Retinal pigment epithelial cell (primary cell): ENCODE data around the gene SGSH.

Source experiments
- DNase-seq: peaks from one replicate; pipeline ENCODE4 v3.0.0-alpha.2; 2010; ENCODE audit warnings: low read depth
- H3K4me3 ChIP-seq: 2 replicates; pipeline ENCODE4 v1.5.1; 2011; ENCODE audit warnings: mild to moderate bottlenecking, low read length, control low read depth, moderate library complexity
- CTCF ChIP-seq: conservative IDR thresholded peaks from 2 replicates; pipeline ENCODE4 v1.5.1; 2011; ENCODE audit warnings: low read depth, low read length, control low read depth, inconsistent platforms

Gene SGSH

GRCh38 chr17:80225230-80225629, 5.1 kb upstream of the SGSH start:
- DNase-seq: no peak
- no peak for TF ChIP-seq CTCF
- no peak overlapping the region for H3K4me3 ChIP-seq

- H3K4me3 ChIP-seq: no peak overlapping the region
- DNase-seq: no peak
- no peak for TF ChIP-seq CTCF
These were observed 4.5 kb upstream of the SGSH start for GRCh38 chr17:80224683-80225082.

GRCh38 chr17:80223838-80224497, 3.8 kb upstream of the SGSH start:
- TF ChIP-seq CTCF: no peak
- H3K4me3 ChIP-seq: no peak overlapping the region
- DNase-seq: no peak

- no peak for DNase-seq
- no peak overlapping the region for H3K4me3 ChIP-seq
- no peak for TF ChIP-seq CTCF
These were observed 3.1 kb upstream of the SGSH start for GRCh38 chr17:80223142-80223815.

- no peak overlapping the region for H3K4me3 ChIP-seq
- DNase-seq: no peak
- no peak for TF ChIP-seq CTCF
These were observed 2.4 kb upstream of the SGSH start for GRCh38 chr17:80222376-80223141.

GRCh38 chr17:80221351-80222105, 1.4 kb upstream of the SGSH start:
- peak overlapping the region; percentile 61 for H3K4me3 ChIP-seq
- DNase-seq: no peak
- no peak for TF ChIP-seq CTCF
